Right ventricle myocardium superior (tissue), 1 donor: Measurements from ENCODE around the gene CD82. TPM values are rescaled to one million over a fixed set of nuclear protein-coding genes. Genes with fewer than 3 reads are reported as not detected.

Experiments
- ATAC-seq: fragments of 200-7000 bp; cut with Tn5 transposase; one replicate; pipeline ENCODE4 v1.9.1; 2020; ENCODE audit warnings: mild to moderate bottlenecking; ENCODE audit not compliant: poor library complexity
- DNase-seq: peaks from one replicate; pipeline ENCODE4 v3.0.0-alpha.2; 2020
- intact Hi-C: fragments of 100-400 bp; cut with DNase I; formaldehyde crosslinking; loops from one replicate; pipeline ENCODE4 v1.11.2; 2022
- total RNA-seq: library from RNA; stranded (reverse); fragmentation: NEBNext Ultra II Directional; extraction: Animal tissue kit (Norgen Biotek cat#: 25700); gene quantifications from one replicate; pipeline ENCODE4 v1.2.1, GENCODE V29; 2021
- donor health status: DM: no; HTN: yes; CAD: no; lungs with severe emphysema.

The CD82 gene
- total RNA-seq, 1 donor from 2014 or later: 54.6 TPM

- ATAC-seq (peak; percentile 84), DNase-seq (peak; percentile 88)
- intact Hi-C loops: loop anchor here (5.0 to 10.0 kb wide), 4 partner anchors 106 to 484 kb away; partner anchors contain the start of gene TSPAN18
These were observed 55.7 kb downstream of the CD82 start for GRCh38 chr11:44621140-44621681.

GRCh38 chr11:44621784-44622183 is 56.3 kb downstream of the CD82 start:
- intact Hi-C loops: loop anchor here (5.0 to 10.0 kb wide), 4 partner anchors 106 to 483 kb away; partner anchors contain the start of gene TSPAN18
- DNase-seq: peak; percentile 27

DNA sequence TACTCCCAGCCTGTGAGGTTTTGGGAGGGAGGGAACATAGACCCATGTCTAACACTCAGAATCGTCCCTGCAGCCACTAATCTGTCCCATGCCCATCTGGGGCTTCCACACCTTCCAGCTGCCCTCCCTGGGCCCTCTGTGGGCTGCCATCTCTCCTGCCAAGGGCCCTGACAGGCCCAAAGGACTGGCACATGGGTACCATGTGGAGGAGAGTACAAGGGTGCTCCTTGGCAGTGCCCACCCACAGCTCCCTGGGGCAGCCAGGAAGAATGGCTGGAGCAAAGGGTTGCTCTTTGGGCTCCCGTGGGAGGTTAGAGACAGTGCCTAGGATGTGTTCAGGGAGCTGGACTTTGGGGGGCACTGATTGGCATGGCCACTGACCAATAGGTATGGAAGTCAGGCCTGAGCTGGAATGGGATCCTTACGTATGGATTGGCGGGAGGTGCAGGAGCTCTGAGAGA is 56.8 kb downstream of the CD82 start:
- DNase-seq (peak; percentile 18), ATAC-seq (no peak)
- intact Hi-C loops: loop anchor here (5.0 to 10.0 kb wide), 4 partner anchors 105 to 483 kb away; partner anchors contain the start of gene TSPAN18

More at GRCh38 chr11:44621784-44622183, 56.3 kb downstream of the CD82 start:
- no peak for ATAC-seq

DNA sequence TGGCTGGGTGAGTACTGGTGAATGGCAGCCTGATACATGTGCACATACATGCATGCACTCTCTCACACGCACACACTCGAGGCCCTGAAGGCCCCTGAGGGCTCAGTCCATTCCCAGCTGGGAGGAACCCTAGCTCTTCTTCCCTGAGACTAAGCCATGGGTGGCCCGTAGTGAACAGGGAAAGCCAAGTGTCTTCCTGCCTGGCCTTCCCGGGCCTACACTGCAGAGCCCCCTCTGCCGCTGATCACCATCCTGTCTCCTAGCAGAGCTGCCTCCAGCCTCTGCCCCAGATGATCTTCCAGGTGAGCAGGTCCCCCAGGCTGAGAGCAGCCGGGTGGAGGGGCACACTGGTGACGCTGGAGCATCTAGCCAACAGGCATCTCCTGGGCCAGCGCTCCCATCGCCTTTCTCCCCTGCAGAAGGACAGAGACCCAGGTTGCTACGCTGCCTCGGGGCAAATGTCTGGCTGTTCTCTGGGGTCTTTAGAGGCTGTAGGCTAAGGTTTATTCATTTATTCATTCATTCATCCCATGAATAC is 57.3 kb downstream of the CD82 start:
- peak; percentile 32 for DNase-seq
- intact Hi-C loops: loop anchor here (5.0 to 10.0 kb wide), 4 partner anchors 105 to 482 kb away; partner anchors contain the start of gene TSPAN18
- no peak for ATAC-seq

- peak; percentile 52 for DNase-seq
- intact Hi-C loops: loop anchor here (5.0 to 10.0 kb wide), 4 partner anchors 104 to 481 kb away; partner anchors contain the start of gene TSPAN18
- ATAC-seq: peak; percentile 21
These were observed 57.9 kb downstream of the CD82 start for GRCh38 chr11:44623341-44623730.

- intact Hi-C loops: loop anchor here (5.0 to 10.0 kb wide), 4 partner anchors 103 to 481 kb away; partner anchors contain the start of gene TSPAN18
- ATAC-seq: peak; percentile 16
These were observed 58.4 kb downstream of the CD82 start for GRCh38 chr11:44623731-44624491.

GRCh38 chr11:44624761-44625221 is 59.3 kb downstream of the CD82 start:
- intact Hi-C loops: loop anchor here (5.0 to 10.0 kb wide), 4 partner anchors 103 to 480 kb away; partner anchors contain the start of gene TSPAN18
- no peak for ATAC-seq
- DNase-seq: no peak

More at GRCh38 chr11:44623731-44624491, 58.4 kb downstream of the CD82 start:
- peak; percentile 47 for DNase-seq

GRCh38 chr11:44625759-44626523 is 60.5 kb downstream of the CD82 start:
- ATAC-seq: no peak
- intact Hi-C loops: loop anchor here (10.0 kb wide), 1 partner anchor 479 kb away; no protein-coding TSS in a partner anchor

DNA sequence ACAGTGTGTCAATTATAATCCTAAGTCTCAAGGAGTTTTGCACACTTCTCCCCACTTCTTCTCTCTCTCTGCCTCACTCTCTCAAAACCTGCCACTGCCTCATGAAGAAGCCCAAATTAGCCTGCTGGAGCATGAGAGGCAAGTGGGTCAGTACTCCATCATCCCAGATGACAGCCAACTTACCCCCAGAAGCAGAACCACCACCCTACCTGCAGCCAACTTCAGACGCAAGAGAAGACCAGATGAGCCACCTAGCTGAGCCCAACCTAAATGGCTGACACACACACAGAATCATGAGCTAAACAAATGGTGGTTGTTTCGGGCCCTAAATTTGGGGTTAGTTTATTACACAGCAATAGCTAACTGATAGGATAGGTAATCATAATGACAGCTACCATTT is 61.2 kb downstream of the CD82 start:
- intact Hi-C loops: loop anchor here (10.0 kb wide), 1 partner anchor 478 kb away; no protein-coding TSS in a partner anchor
- DNase-seq: no peak

More at GRCh38 chr11:44625759-44626523, 60.5 kb downstream of the CD82 start:
- DNase-seq: peak; percentile 20

DNA sequence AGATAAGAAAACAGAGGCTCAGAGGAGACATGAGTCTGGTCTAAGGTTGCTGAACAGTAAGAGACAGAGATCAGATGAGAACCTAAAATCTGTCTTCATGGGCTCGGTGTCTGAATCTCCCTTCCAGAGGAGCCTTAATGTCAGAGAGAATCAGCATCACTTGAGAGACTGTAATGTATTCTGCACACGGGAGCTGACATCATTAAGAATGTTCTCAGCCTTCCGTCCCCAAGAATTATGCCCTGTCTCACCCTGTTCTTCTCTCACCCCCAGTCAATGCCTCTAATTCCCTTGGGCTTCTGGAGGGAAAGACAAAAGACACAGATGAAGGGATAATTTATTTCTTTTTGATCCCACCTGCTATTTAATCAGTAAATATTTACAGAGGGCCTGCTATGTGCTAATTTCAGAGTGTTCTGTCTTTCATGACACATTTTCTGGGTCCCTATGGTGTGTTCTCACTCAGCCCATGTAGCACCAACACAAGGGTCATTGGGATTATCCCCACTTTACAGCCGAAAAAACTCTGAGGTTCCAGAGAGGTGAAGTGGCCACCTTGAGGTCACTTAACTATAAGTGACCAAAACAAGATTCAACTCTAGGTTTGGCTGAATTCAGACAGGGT is 61.8 kb downstream of the CD82 start:
- DNase-seq (no peak), ATAC-seq (no peak)
- intact Hi-C loops: loop anchor here (10.0 kb wide), 1 partner anchor 478 kb away; no protein-coding TSS in a partner anchor

More for the DNA sequence above, 61.2 kb downstream of the CD82 start:
- ATAC-seq: no peak

DNA sequence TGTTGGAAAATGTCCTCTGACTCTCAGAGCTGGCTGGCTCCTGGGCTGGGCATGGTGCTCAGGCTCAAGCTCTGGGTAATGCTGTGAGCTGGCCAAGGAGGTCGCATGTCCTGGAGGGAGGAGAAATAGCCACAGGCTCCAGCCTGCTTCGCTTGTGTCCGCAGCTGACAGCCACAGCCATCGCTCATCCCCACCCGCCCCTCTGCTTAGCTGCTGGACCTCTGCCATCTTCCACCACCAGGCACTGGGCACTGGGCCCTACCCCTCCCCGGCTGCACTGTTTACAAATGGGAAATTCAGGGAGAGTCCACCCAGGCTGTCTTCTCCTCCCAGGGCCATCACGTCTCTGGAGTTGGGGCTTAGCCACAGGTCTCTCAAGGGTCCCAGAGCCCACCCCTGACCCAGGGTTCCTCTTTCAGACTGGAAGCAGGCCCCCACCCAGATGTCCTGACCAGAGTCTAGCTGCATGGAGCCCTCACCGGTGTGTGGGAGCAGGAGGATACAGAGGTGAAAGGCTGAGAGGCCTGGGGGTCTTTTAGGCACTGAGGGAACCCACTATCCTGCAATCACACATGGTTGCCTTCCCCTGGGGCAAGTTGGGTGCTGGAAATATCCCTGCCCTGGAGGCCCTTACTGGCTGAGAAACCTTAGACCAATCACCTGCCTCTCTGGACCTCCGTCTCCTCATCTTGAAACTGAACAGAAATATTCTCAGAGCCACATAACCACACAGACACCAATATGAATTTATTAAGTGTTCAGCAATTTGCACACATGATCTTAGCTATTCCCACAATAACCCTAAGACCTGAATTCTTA is 62.7 kb downstream of the CD82 start:
- ATAC-seq (peak; percentile 84), DNase-seq (peak; percentile 89)
- intact Hi-C loops: loop anchor here (10.0 kb wide), 1 partner anchor 477 kb away; no protein-coding TSS in a partner anchor

- DNase-seq (peak; percentile 20), ATAC-seq (no peak)
- intact Hi-C loops: loop anchor here (10.0 kb wide), 1 partner anchor 476 kb away; no protein-coding TSS in a partner anchor
These were observed 63.6 kb downstream of the CD82 start for GRCh38 chr11:44628730-44629700.

DNA sequence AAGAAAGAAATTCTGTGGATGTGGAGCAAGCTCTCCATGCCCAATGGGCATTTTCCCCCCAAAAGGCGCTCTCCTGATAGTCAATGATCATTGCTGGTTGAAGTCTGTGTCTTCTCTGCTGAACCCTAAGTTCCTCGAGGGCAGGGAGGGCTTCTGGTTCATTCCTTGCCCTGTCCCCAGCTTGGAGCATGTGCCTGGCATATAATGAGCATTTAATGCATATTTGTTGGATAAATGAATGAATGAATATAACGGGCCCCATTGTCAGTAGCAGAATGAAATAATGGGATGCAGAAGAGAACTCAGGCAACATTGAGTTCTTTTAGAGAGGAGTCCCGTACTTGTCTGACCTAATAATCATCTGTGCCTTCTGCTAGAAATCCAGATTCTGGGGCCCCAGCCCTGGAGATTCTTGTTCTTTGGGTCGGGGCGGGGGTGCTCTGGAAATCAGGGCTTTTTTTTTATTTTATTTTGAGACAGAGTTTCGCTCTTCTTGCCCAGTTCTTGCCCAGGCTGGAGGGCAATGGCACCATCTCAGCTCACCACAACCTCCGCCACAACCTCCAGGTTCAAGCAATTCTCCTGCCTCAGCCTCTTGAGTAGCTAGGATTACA is 64.4 kb downstream of the CD82 start:
- no peak for ATAC-seq
- intact Hi-C loops: loop anchor here (10.0 kb wide), 1 partner anchor 475 kb away; no protein-coding TSS in a partner anchor
- DNase-seq: no peak

GRCh38 chr11:44630511-44631210 is 65.2 kb downstream of the CD82 start:
- intact Hi-C loops: no loop called here
- DNase-seq (peak; percentile 20), ATAC-seq (no peak)

DNA sequence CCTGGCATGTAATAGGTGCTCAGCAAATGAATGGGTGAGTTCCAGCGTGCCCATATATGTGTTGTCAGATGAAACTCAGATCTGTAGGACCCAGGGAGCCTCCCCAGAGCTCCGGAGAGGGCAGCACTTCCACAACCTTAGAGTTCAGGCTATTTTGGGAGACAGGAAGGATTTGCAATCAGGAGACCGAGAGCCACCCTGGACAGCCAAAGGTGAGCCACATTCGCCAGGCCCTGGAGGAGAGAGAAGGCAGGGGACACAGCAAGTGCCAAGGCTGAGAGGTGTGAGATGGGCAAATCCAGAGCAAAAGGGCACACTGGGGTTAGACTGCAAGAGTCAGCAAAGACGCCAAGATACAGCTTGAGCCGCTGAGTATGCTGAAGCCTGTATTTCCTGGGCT is 66.4 kb downstream of the CD82 start:
- peak; percentile 56 for ATAC-seq
- DNase-seq: peak; percentile 40
- intact Hi-C loops: no loop called here
